ENCODE data around the gene FSTL4. TPM values are rescaled to one million over a fixed set of nuclear protein-coding genes. Genes with fewer than 3 reads are reported as not detected.

Gene FSTL4
- total RNA-seq, 1 experiment from 2014 or later, result not detected

- no peaks in the 10 kb centered on the region for H3K9me2 ChIP-seq (ENCODE audit: insufficient read depth)
- H3K36me3 ChIP-seq (ENCODE audit: low read depth), result no peaks in the 10 kb centered on the region
- no peak overlapping the region for H3K27ac ChIP-seq
- DNase-seq, result no peak
- no peak for TF ChIP-seq EZH2 (IDR thresholded peaks at IDR 0.05; ENCODE audit: low read depth)
- no peak for TF ChIP-seq CTCF (conservative IDR thresholded peaks at IDR 0.05)
- no peak overlapping the region for H3K4me2 ChIP-seq
- H2AFZ ChIP-seq, result no peak overlapping the region
- H3K27me3 ChIP-seq (ENCODE audit: insufficient read depth, low read depth), result no peaks in the 10 kb centered on the region
- no peaks in the 10 kb centered on the region for H4K20me1 ChIP-seq (ENCODE audit: insufficient read depth)
- intact Hi-C loops (cut with micrococcal nuclease; ENCODE audit: unreplicated experiment), result no loop called here
- BruUV-seq (replicated peaks), result no TSS peak
- ChIA-PET POLR2A (ENCODE audit: unreplicated experiment) (no interaction called here), CTCF (no interaction called here)
- no peak overlapping the region for H3K4me3 ChIP-seq
- no peaks in the 10 kb centered on the region for H3K9me3 ChIP-seq (ENCODE audit: insufficient read depth, low read depth)
- no peaks in the 10 kb centered on the region for H3K79me2 ChIP-seq (ENCODE audit: low read depth)
- H3K4me1 ChIP-seq (replicated peaks; ENCODE audit: insufficient read depth), result no peaks in the 10 kb centered on the region
- no peaks in the 10 kb centered on the region for H3F3A ChIP-seq (ENCODE audit: insufficient read depth, low read depth)
Measured at GRCh38 chr5:133582971-133583370, 29.4 kb downstream of the FSTL4 start.

GRCh38 chr5:133581918-133582317 is 30.4 kb downstream of the FSTL4 start:
- POLR2A ChIA-PET (ENCODE audit: unreplicated experiment), result no interaction called here
- no peaks in the 10 kb centered on the region for H3K9me2 ChIP-seq (ENCODE audit: insufficient read depth)
- H3F3A ChIP-seq (ENCODE audit: insufficient read depth, low read depth), result no peaks in the 10 kb centered on the region
- H3K4me3 ChIP-seq, result no peak overlapping the region
- intact Hi-C loops (cut with micrococcal nuclease; ENCODE audit: unreplicated experiment), result no loop called here
- H3K79me2 ChIP-seq (ENCODE audit: low read depth), result no peaks in the 10 kb centered on the region
- no peaks in the 10 kb centered on the region for H4K20me1 ChIP-seq (ENCODE audit: insufficient read depth)
- no peak overlapping the region for H3K27ac ChIP-seq
- DNase-seq, result no peak
- no peaks in the 10 kb centered on the region for H3K4me1 ChIP-seq (replicated peaks; ENCODE audit: insufficient read depth)
- H3K36me3 ChIP-seq (ENCODE audit: low read depth), result no peaks in the 10 kb centered on the region
- H2AFZ ChIP-seq, result no peak overlapping the region
- H3K4me2 ChIP-seq, result no peak overlapping the region
- no peaks in the 10 kb centered on the region for H3K27me3 ChIP-seq (ENCODE audit: insufficient read depth, low read depth)
- no peaks in the 10 kb centered on the region for H3K9me3 ChIP-seq (ENCODE audit: insufficient read depth, low read depth)
- BruUV-seq (replicated peaks), result no TSS peak
- no peak for TF ChIP-seq EZH2 (IDR thresholded peaks at IDR 0.05; ENCODE audit: low read depth)
- no peak for TF ChIP-seq CTCF (conservative IDR thresholded peaks at IDR 0.05)
- CTCF ChIA-PET, result no interaction called here

- CTCF ChIA-PET, result no interaction called here
- Histone ChIP-seq H3F3A (ENCODE audit: insufficient read depth, low read depth) (no peaks in the 10 kb centered on the region), H3K4me3 (no peak overlapping the region), H3K9me2 (ENCODE audit: insufficient read depth) (no peaks in the 10 kb centered on the region), H3K27me3 (ENCODE audit: insufficient read depth, low read depth) (no peaks in the 10 kb centered on the region), H3K27ac (no peak overlapping the region), H3K4me2 (no peak overlapping the region), H3K9me3 (ENCODE audit: insufficient read depth, low read depth) (no peaks in the 10 kb centered on the region), H2AFZ (no peak overlapping the region), H3K36me3 (ENCODE audit: low read depth) (no peaks in the 10 kb centered on the region), H4K20me1 (ENCODE audit: insufficient read depth) (no peaks in the 10 kb centered on the region), H3K4me1 (replicated peaks; ENCODE audit: insufficient read depth) (no peaks in the 10 kb centered on the region), H3K79me2 (ENCODE audit: low read depth) (no peaks in the 10 kb centered on the region)
- BruUV-seq (replicated peaks), result no TSS peak
- POLR2A ChIA-PET (ENCODE audit: unreplicated experiment), result no interaction called here
- TF ChIP-seq EZH2 (IDR thresholded peaks at IDR 0.05; ENCODE audit: low read depth) (no peak), CTCF (conservative IDR thresholded peaks at IDR 0.05) (no peak)
- intact Hi-C loops (cut with micrococcal nuclease; ENCODE audit: unreplicated experiment), result no loop called here
- DNase-seq, result no peak
Measured at GRCh38 chr5:133581348-133581747, 31.0 kb downstream of the FSTL4 start.
